Astrocyte of the cerebellum (primary cell): ENCODE measurements around the gene LIPE.

ENCODE experiments used
- DNase-seq: peaks from one replicate; pipeline ENCODE4 v3.0.0-alpha.2; 2011; ENCODE audit warnings: low read depth
- H3K4me3 ChIP-seq: 2 replicates; pipeline ENCODE4 v1.5.1; 2011; ENCODE audit warnings: mild to moderate bottlenecking, low read depth, low read length, moderate library complexity
- CTCF ChIP-seq: IDR thresholded peaks from 2 replicates; pipeline ENCODE4 v1.5.1; 2012; ENCODE audit warnings: low read length, low read depth, moderate library complexity, mild to moderate bottlenecking; ENCODE audit errors: missing control alignments
- in situ Hi-C: cut with HindIII; loops from 2 replicates; pipeline ENCODE4 v1.10.0; 2017; ENCODE audit warnings: low sequenced_read_pairs

Gene LIPE

GRCh38 chr19:42366673-42367072 lies 60.5 kb downstream of the LIPE start:
- H3K4me3 ChIP-seq, result no peak overlapping the region
- TF ChIP-seq CTCF, result no peak
- no peak for DNase-seq
- in situ Hi-C loops, result no loop called here

- no peak overlapping the region for H3K4me3 ChIP-seq
- in situ Hi-C loops, result no loop called here
- no peak for TF ChIP-seq CTCF
- no peak for DNase-seq
These were observed 63.4 kb downstream of the LIPE start for GRCh38 chr19:42363614-42364346.

GRCh38 chr19:42362891-42363440 lies 64.2 kb downstream of the LIPE start:
- TF ChIP-seq CTCF, result no peak
- no peak for DNase-seq
- in situ Hi-C loops, result no loop called here
- H3K4me3 ChIP-seq, result no peak overlapping the region

- no peak overlapping the region for H3K4me3 ChIP-seq
- TF ChIP-seq CTCF, result no peak
- in situ Hi-C loops, result no loop called here
- DNase-seq, result no peak
These were observed 64.8 kb downstream of the LIPE start for GRCh38 chr19:42362342-42362741.

- no peak for DNase-seq
- H3K4me3 ChIP-seq, result no peak overlapping the region
- in situ Hi-C loops, result no loop called here
- no peak for TF ChIP-seq CTCF
These were observed 65.7 kb downstream of the LIPE start for GRCh38 chr19:42361545-42361910.

GRCh38 chr19:42360787-42361544 lies 66.2 kb downstream of the LIPE start:
- DNase-seq, result no peak
- in situ Hi-C loops, result no loop called here
- no peak overlapping the region for H3K4me3 ChIP-seq
- TF ChIP-seq CTCF, result no peak
